Psoas muscle (tissue), 8 donors: Measurements from ENCODE around the gene TTYH3. TPM values are rescaled to one million over a fixed set of nuclear protein-coding genes. Genes with fewer than 3 reads are reported as not detected.

Experiments used
- ATAC-seq, 4 donors: fragments of 200-7000 bp; cut with Tn5 transposase; one replicate each; pipeline ENCODE4 v1.9.1; 2020; ENCODE audit warnings: moderate library complexity in 3 of 4, mild to moderate bottlenecking in 2 of 4
- DNase-seq, 2 donors: peaks; one replicate each; pipeline ENCODE4 v3.0.0-alpha.2; 2020
- H3K27ac ChIP-seq: fragments of 200-600 bp; one replicate; pipeline ENCODE4 v1.8.0; 2022
- H3K27me3 ChIP-seq, 3 donors: fragments of 200-600 bp in 1 of 3; one replicate each; pipeline versions ENCODE4 v1.6.1 to v1.8.0; 2013 to 2022; ENCODE audit warnings: low read length in 2 of 3, mild to moderate bottlenecking in 2 of 3, moderate library complexity in 1 of 3; ENCODE audit not compliant: insufficient read depth in 3 of 3
- H3K36me3 ChIP-seq, 2 donors: fragments of 200-600 bp in 1 of 2; one replicate each; pipeline versions ENCODE4 v1.6.1 to v1.8.0; 2013 to 2022; ENCODE audit warnings: low read depth in 1 of 2, mild to moderate bottlenecking in 1 of 2, moderate library complexity in 1 of 2; ENCODE audit not compliant: insufficient read depth in 1 of 2
- H3K4me1 ChIP-seq: fragments of 200-600 bp; one replicate; pipeline ENCODE4 v1.8.0; 2022
- H3K4me3 ChIP-seq: fragments of 200-600 bp; one replicate; pipeline ENCODE4 v1.8.0; 2022; ENCODE audit warnings: mild to moderate bottlenecking
- H3K9me3 ChIP-seq: fragments of 200-600 bp; one replicate; pipeline ENCODE4 v1.8.0; 2022
- CTCF ChIP-seq: fragments of 200-600 bp; IDR thresholded peaks from one replicate; pipeline ENCODE4 v1.8.0; 2022; ENCODE audit warnings: antibody characterized with exemption
- WGBS, 3 donors: extraction: QIAGEN DNeasy Blood & Tissue Kit; methylation state at CpG; one replicate each; pipeline versions ENCODE4 v1.1.6 to v1.1.7; 2013; 5-methylcytosine and 5-hydroxymethylcytosine counted together
- intact Hi-C, 2 donors: fragments of 100-400 bp; cut with DNase I; formaldehyde crosslinking; loops; one replicate each; pipeline versions ENCODE4 v1.11.0 to v1.14.2; 2022
- polyA plus RNA-seq, 3 donors: library from polyadenylated mRNA; stranded (reverse); fragments of 200-250 nt; gene quantifications; one replicate each; pipeline ENCODE4 v1.2.3, GENCODE V29; 2013
- total RNA-seq, 4 donors: library from RNA; stranded (reverse); fragmentation: NEBNext Ultra II Directional in 2 of 4; extraction: Animal tissue kit (Norgen Biotek cat#: 25700) in 2 of 4; gene quantifications; one replicate each; pipeline versions ENCODE4 v1.2.1 to v1.2.4, GENCODE V29; 2021 to 2023
- donor health status: healthy with polysubstance abuse.
- donor health status: DM: no; HTN: no; CAD: no; lungs with moderate emphysema.
- donor health status: Bipolar disorder and iron deficiency.
- donor health status: healthy.
- donor health status: DM: yes; HTN: yes; CAD: no.
- donor health status: DM: no; HTN: no; CAD: no.
- donor health status: DM: no; HTN: no; CAD: no.
- donor health status: DM: yes; HTN: yes; CAD: no.

Gene TTYH3
- total and polyA plus RNA-seq, 7 donors = 1.3 to 11.3 (median 6.5) TPM

- no peaks in the 10 kb centered on the region for H3K36me3 ChIP-seq
- ATAC-seq = no peak
- WGBS, 3 donors = 87 to 93% (median 92%) methylated on average over 28 to 29 of the region's 29 CpGs
- H3K4me3 ChIP-seq = no peak overlapping the region
- H3K4me1 ChIP-seq = peaks cover 30% of the 10 kb centered on the region
- no peaks in the 10 kb centered on the region for H3K27me3 ChIP-seq
- no peak for TF ChIP-seq CTCF
- intact Hi-C loops = no loop called here
- no peak overlapping the region for H3K27ac ChIP-seq
- DNase-seq = no peak
- H3K9me3 ChIP-seq = no peaks in the 10 kb centered on the region
These were observed 11.8 kb downstream of the TTYH3 start for GRCh38 chr7:2643386-2644219.

GRCh38 chr7:2644220-2644561, 12.4 kb downstream of the TTYH3 start:
- no peak overlapping the region for H3K27ac ChIP-seq
- 83 to 92% (median 83%) methylated on average over 6 of the region's 6 CpGs for WGBS, 3 donors

GRCh38 chr7:2644562-2645273, 12.9 kb downstream of the TTYH3 start:
- DNase-seq (no peak), ATAC-seq (no peak)
- no peaks in the 10 kb centered on the region for H3K27me3 ChIP-seq
- H3K9me3 ChIP-seq = no peaks in the 10 kb centered on the region
- intact Hi-C loops = no loop called here
- no peaks in the 10 kb centered on the region for H3K36me3 ChIP-seq
- no peak for TF ChIP-seq CTCF
- 79 to 83% (median 80%) methylated on average over 18 of the region's 18 CpGs for WGBS, 3 donors
- H3K4me3 ChIP-seq = no peak overlapping the region
- no peak overlapping the region for H3K27ac ChIP-seq
- peaks cover 19% of the 10 kb centered on the region for H3K4me1 ChIP-seq

More at GRCh38 chr7:2644220-2644561, 12.4 kb downstream of the TTYH3 start:
- ATAC-seq = no peak
- intact Hi-C loops = no loop called here
- no peaks in the 10 kb centered on the region for H3K36me3 ChIP-seq
- no peak overlapping the region for H3K4me3 ChIP-seq
- H3K27me3 ChIP-seq = no peaks in the 10 kb centered on the region
- DNase-seq = no peak
- no peak for TF ChIP-seq CTCF
- peaks cover 24% of the 10 kb centered on the region for H3K4me1 ChIP-seq
- no peaks in the 10 kb centered on the region for H3K9me3 ChIP-seq

- H3K4me1 ChIP-seq = peaks cover 17% of the 10 kb centered on the region
- WGBS, 3 donors = 70 to 76% (median 71%) methylated on average over 14 of the region's 14 CpGs
- peaks cover 0 to under 1% of the 10 kb centered on the region in 2 donors for H3K36me3 ChIP-seq
- H3K9me3 ChIP-seq = no peaks in the 10 kb centered on the region
- intact Hi-C loops = no loop called here
- DNase-seq (peak in 1 of 2 donors; percentile 59), ATAC-seq (no peak)
- no peak overlapping the region for H3K27ac ChIP-seq
- H3K27me3 ChIP-seq = no peaks in the 10 kb centered on the region
- TF ChIP-seq CTCF = no peak
- H3K4me3 ChIP-seq = no peak overlapping the region
These were observed 13.6 kb downstream of the TTYH3 start for GRCh38 chr7:2645274-2645868.
